Measurements from ENCODE around the gene CDK6.

Gene CDK6

GRCh38 chr7:92717623-92717992 lies 118.8 kb downstream of the CDK6 start:
- no peak overlapping the region for H3K9ac ChIP-seq (ENCODE audit: low read depth, low read length)
- H3K27ac ChIP-seq (ENCODE audit: low read length): peak overlapping the region; percentile 61
- H3K9me3 ChIP-seq (ENCODE audit: insufficient read depth, low read length, severe bottlenecking): no peaks in the 10 kb centered on the region
- peaks cover 34% of the 10 kb centered on the region for H3K4me1 ChIP-seq (ENCODE audit: insufficient read depth, low read length)
- H2AFZ ChIP-seq (ENCODE audit: low read depth, low read length): no peak overlapping the region
- ATAC-seq (ENCODE audit: insufficient read depth, low read depth) (peak; percentile 11; the same call in 1 of the 3 replicates), DNase-seq (no peak)
- H3K36me3 ChIP-seq (ENCODE audit: insufficient read depth, low read length): peaks cover 92% of the 10 kb centered on the region
- H3K79me2 ChIP-seq (ENCODE audit: insufficient read depth, low read length): peaks cover 99% of the 10 kb centered on the region
- no peak overlapping the region for H3K4me2 ChIP-seq (ENCODE audit: insufficient read depth, low read length)
- no peaks in the 10 kb centered on the region for H3K27me3 ChIP-seq (ENCODE audit: insufficient read depth, low read length, poor library complexity)
- TF ChIP-seq CTCF (IDR thresholded peaks at IDR 0.05; ENCODE audit: borderline replicate concordance, extremely low read depth, low read length, poor library complexity, severe bottlenecking): no peak
- no peak for TF ChIP-seq EZH2 (IDR thresholded peaks at IDR 0.05; ENCODE audit: borderline replicate concordance, low read depth, low read length, severe bottlenecking)
- H3K4me3 ChIP-seq (ENCODE audit: low read depth in 1 of 2, low read length in 2 of 2): no peak overlapping the region
- peaks cover 22% of the 10 kb centered on the region for H4K20me1 ChIP-seq (ENCODE audit: insufficient read depth, low read length)

GRCh38 chr7:92716825-92717580 lies 119.4 kb downstream of the CDK6 start:
- Histone ChIP-seq H3K4me1 (ENCODE audit: insufficient read depth, low read length) (peaks cover 34% of the 10 kb centered on the region), H3K4me3 (ENCODE audit: low read depth in 1 of 2, low read length in 2 of 2) (no peak overlapping the region), H3K4me2 (ENCODE audit: insufficient read depth, low read length) (no peak overlapping the region), H3K27me3 (ENCODE audit: insufficient read depth, low read length, poor library complexity) (no peaks in the 10 kb centered on the region), H4K20me1 (ENCODE audit: insufficient read depth, low read length) (peaks cover 22% of the 10 kb centered on the region), H3K36me3 (ENCODE audit: insufficient read depth, low read length) (peaks cover 91% of the 10 kb centered on the region), H2AFZ (ENCODE audit: low read depth, low read length) (no peak overlapping the region), H3K79me2 (ENCODE audit: insufficient read depth, low read length) (peaks cover 99% of the 10 kb centered on the region), H3K9ac (ENCODE audit: low read depth, low read length) (no peak overlapping the region), H3K27ac (ENCODE audit: low read length) (peak overlapping the region; percentile 61; the same call in 1 of the 2 replicates), H3K9me3 (ENCODE audit: insufficient read depth, low read length, severe bottlenecking) (no peaks in the 10 kb centered on the region)
- no peak for TF ChIP-seq CTCF (IDR thresholded peaks at IDR 0.05; ENCODE audit: borderline replicate concordance, extremely low read depth, low read length, poor library complexity, severe bottlenecking)
- no peak for TF ChIP-seq EZH2 (IDR thresholded peaks at IDR 0.05; ENCODE audit: borderline replicate concordance, low read depth, low read length, severe bottlenecking)
- ATAC-seq (ENCODE audit: insufficient read depth, low read depth) (no peak), DNase-seq (no peak)

- H3K9me3 ChIP-seq (ENCODE audit: insufficient read depth, low read length, severe bottlenecking): no peaks in the 10 kb centered on the region
- peaks cover 20% of the 10 kb centered on the region for H4K20me1 ChIP-seq (ENCODE audit: insufficient read depth, low read length)
- H3K27me3 ChIP-seq (ENCODE audit: insufficient read depth, low read length, poor library complexity): no peaks in the 10 kb centered on the region
- peaks cover 90% of the 10 kb centered on the region for H3K36me3 ChIP-seq (ENCODE audit: insufficient read depth, low read length)
- no peak overlapping the region for H3K4me2 ChIP-seq (ENCODE audit: insufficient read depth, low read length)
- H3K27ac ChIP-seq (ENCODE audit: low read length): peak overlapping the region; percentile 10; the same call in 1 of the 2 replicates
- H2AFZ ChIP-seq (ENCODE audit: low read depth, low read length): no peak overlapping the region
- no peak for TF ChIP-seq EZH2 (IDR thresholded peaks at IDR 0.05; ENCODE audit: borderline replicate concordance, low read depth, low read length, severe bottlenecking)
- TF ChIP-seq CTCF (IDR thresholded peaks at IDR 0.05; ENCODE audit: borderline replicate concordance, extremely low read depth, low read length, poor library complexity, severe bottlenecking): no peak
- ATAC-seq (ENCODE audit: insufficient read depth, low read depth): no peak
- H3K4me1 ChIP-seq (ENCODE audit: insufficient read depth, low read length): peaks cover 27% of the 10 kb centered on the region
- peaks cover 99% of the 10 kb centered on the region for H3K79me2 ChIP-seq (ENCODE audit: insufficient read depth, low read length)
- H3K4me3 ChIP-seq (ENCODE audit: low read depth in 1 of 2, low read length in 2 of 2): no peak overlapping the region
- no peak for DNase-seq
- no peak overlapping the region for H3K9ac ChIP-seq (ENCODE audit: low read depth, low read length)
Measured at GRCh38 chr7:92715963-92716362, 120.4 kb downstream of the CDK6 start.
